Mesendoderm (in vitro differentiated cells): ENCODE results near the gene KLF4.

Experiments used
- DNase-seq: peaks from one replicate; pipeline ENCODE4 v3.0.0; 2013
- H2AK5ac ChIP-seq: 2 replicates; pipeline ENCODE4 v1.6.1; 2013; ENCODE audit warnings: low read length, inconsistent platforms
- H2BK120ac ChIP-seq: 2 replicates; pipeline ENCODE4 v1.6.1; 2013; ENCODE audit warnings: low read depth, mild to moderate bottlenecking, low read length, moderate library complexity, mixed read lengths
- H2BK15ac ChIP-seq: replicated peaks from 2 replicates; pipeline ENCODE4 v1.6.1; 2013; ENCODE audit warnings: low read depth, mild to moderate bottlenecking, moderate library complexity
- H2BK5ac ChIP-seq: 2 replicates; pipeline ENCODE4 v1.6.1; 2013; ENCODE audit warnings: low read length, inconsistent platforms
- H3K18ac ChIP-seq: 2 replicates; pipeline ENCODE4 v1.6.1; 2013; ENCODE audit warnings: mild to moderate bottlenecking, low read length, mixed read lengths
- H3K23ac ChIP-seq: one replicate; pipeline ENCODE4 v1.6.1; 2013; ENCODE audit warnings: low read length
- H3K27ac ChIP-seq: 2 replicates; pipeline ENCODE4 v1.5.1; 2013; ENCODE audit warnings: low read depth, mild to moderate bottlenecking, inconsistent platforms, low read length, moderate library complexity
- H3K27me3 ChIP-seq: 2 replicates; pipeline ENCODE4 v1.6.1; 2013; ENCODE audit warnings: low read length, control low read depth, mild to moderate bottlenecking, inconsistent platforms; ENCODE audit not compliant: insufficient read depth, poor library complexity
- H3K36me3 ChIP-seq: 2 replicates; pipeline ENCODE4 v1.6.1; 2013; ENCODE audit warnings: low read length, inconsistent platforms; ENCODE audit not compliant: control insufficient read depth, insufficient read depth
- H3K4ac ChIP-seq: one replicate; pipeline ENCODE4 v1.6.1; 2013; ENCODE audit warnings: low read depth, mild to moderate bottlenecking, low read length, moderate library complexity
- H3K4me1 ChIP-seq: 2 replicates; pipeline ENCODE4 v1.6.1; 2013; ENCODE audit warnings: low read depth, low read length, inconsistent platforms; ENCODE audit not compliant: control insufficient read depth
- H3K4me2 ChIP-seq: 2 replicates; pipeline ENCODE4 v1.6.1; 2013; ENCODE audit warnings: low read length
- H3K4me3 ChIP-seq: 2 replicates; pipeline ENCODE4 v1.5.1; 2013; ENCODE audit warnings: mild to moderate bottlenecking, low read length
- H3K56ac ChIP-seq: one replicate; pipeline ENCODE4 v1.6.1; 2013; ENCODE audit warnings: low read length
- H3K79me1 ChIP-seq: 2 replicates; pipeline ENCODE4 v1.6.1; 2013; ENCODE audit warnings: low read length, inconsistent platforms
- H3K79me2 ChIP-seq: 2 replicates; pipeline ENCODE4 v1.6.1; 2013; ENCODE audit warnings: mild to moderate bottlenecking, low read length; ENCODE audit not compliant: control insufficient read depth, insufficient read depth
- H3K9ac ChIP-seq: 2 replicates; pipeline ENCODE4 v1.6.1; 2013; ENCODE audit warnings: low read length, inconsistent platforms
- H4K5ac ChIP-seq: one replicate; pipeline ENCODE4 v1.6.1; 2013; ENCODE audit warnings: low read length
- H4K8ac ChIP-seq: one replicate; pipeline ENCODE4 v1.6.1; 2013; ENCODE audit warnings: low read depth, mild to moderate bottlenecking, control low read depth, low read length, moderate library complexity
- WGBS: extraction: QIAGEN DNeasy Blood & Tissue Kit; methylation state at CpG from one replicate; pipeline ENCODE4 v1.1.7; 2013; ENCODE audit warnings: low lambda C conversion rate, missing lambda C conversion rate; ENCODE audit not compliant: insufficient coverage; ENCODE audit errors: extremely low coverage; 5-methylcytosine and 5-hydroxymethylcytosine counted together

The KLF4 gene

GRCh38 chr9:107523539-107523938, 34.0 kb upstream of the KLF4 start:
- H2AK5ac ChIP-seq = no peak overlapping the region
- no CpG with 5 or more reads among the region's 6 CpGs for WGBS
- no peak overlapping the region for H3K4me3 ChIP-seq
- no peak overlapping the region for H2BK120ac ChIP-seq
- no peak overlapping the region for H2BK15ac ChIP-seq
- no peaks in the 10 kb centered on the region for H3K27me3 ChIP-seq
- no peak overlapping the region for H4K5ac ChIP-seq
- H2BK5ac ChIP-seq = no peak overlapping the region
- H3K36me3 ChIP-seq = no peaks in the 10 kb centered on the region
- H3K4me1 ChIP-seq = no peaks in the 10 kb centered on the region
- H3K79me1 ChIP-seq = no peaks in the 10 kb centered on the region
- no peak overlapping the region for H3K4me2 ChIP-seq
- no peak overlapping the region for H3K56ac ChIP-seq
- H3K27ac ChIP-seq = no peak overlapping the region
- no peak overlapping the region for H3K18ac ChIP-seq
- H3K4ac ChIP-seq = no peak overlapping the region
- H3K23ac ChIP-seq = no peak overlapping the region
- H3K9ac ChIP-seq = no peak overlapping the region
- H4K8ac ChIP-seq = no peak overlapping the region
- no peak for DNase-seq
- no peaks in the 10 kb centered on the region for H3K79me2 ChIP-seq

DNA sequence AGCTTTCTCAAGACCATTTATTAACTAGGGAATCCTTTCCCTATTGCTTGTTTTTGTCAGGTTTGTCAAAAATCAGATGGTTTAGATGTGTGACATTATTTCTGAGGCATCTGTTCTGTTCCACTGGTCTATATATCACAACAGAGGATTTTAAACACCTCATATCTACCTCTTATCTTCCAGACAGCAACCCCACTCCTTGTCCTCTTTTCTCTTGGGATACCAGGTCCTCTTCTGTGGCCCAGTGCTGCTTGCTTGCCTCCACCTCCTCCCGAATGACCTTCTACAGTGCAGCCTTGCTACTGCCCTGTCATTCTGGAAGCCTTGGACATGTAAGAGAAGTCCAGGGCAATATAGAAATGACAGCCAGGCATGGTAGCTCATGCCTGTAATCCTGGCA, 30.6 kb upstream of the KLF4 start:
- H4K8ac ChIP-seq = no peak overlapping the region
- no peak for DNase-seq
- no peak overlapping the region for H3K23ac ChIP-seq
- H3K4ac ChIP-seq = no peak overlapping the region
- H3K27me3 ChIP-seq = no peaks in the 10 kb centered on the region
- H4K5ac ChIP-seq = no peak overlapping the region
- no peaks in the 10 kb centered on the region for H3K4me1 ChIP-seq
- H3K79me1 ChIP-seq = no peaks in the 10 kb centered on the region
- no peak overlapping the region for H2BK120ac ChIP-seq
- H3K4me3 ChIP-seq = no peak overlapping the region
- no peak overlapping the region for H3K27ac ChIP-seq
- H3K36me3 ChIP-seq = no peaks in the 10 kb centered on the region
- H2AK5ac ChIP-seq = no peak overlapping the region
- H2BK5ac ChIP-seq = no peak overlapping the region
- H2BK15ac ChIP-seq = no peak overlapping the region
- no peaks in the 10 kb centered on the region for H3K79me2 ChIP-seq
- WGBS = no CpG with 5 or more reads among the region's 1 CpG
- no peak overlapping the region for H3K18ac ChIP-seq
- no peak overlapping the region for H3K9ac ChIP-seq
- no peak overlapping the region for H3K56ac ChIP-seq
- no peak overlapping the region for H3K4me2 ChIP-seq

- Histone ChIP-seq H3K4me1 (no peaks in the 10 kb centered on the region), H3K4me3 (no peak overlapping the region), H3K4me2 (no peak overlapping the region), H3K9ac (no peak overlapping the region), H2BK5ac (no peak overlapping the region), H3K56ac (no peak overlapping the region), H3K36me3 (no peaks in the 10 kb centered on the region), H3K23ac (no peak overlapping the region), H3K27ac (no peak overlapping the region), H4K8ac (no peak overlapping the region), H3K4ac (no peak overlapping the region), H2BK120ac (no peak overlapping the region), H3K79me2 (no peaks in the 10 kb centered on the region), H2BK15ac (no peak overlapping the region), H3K18ac (no peak overlapping the region), H3K79me1 (no peaks in the 10 kb centered on the region), H4K5ac (no peak overlapping the region), H3K27me3 (no peaks in the 10 kb centered on the region), H2AK5ac (no peak overlapping the region)
- no peak for DNase-seq
- no CpG with 5 or more reads among the region's 6 CpGs for WGBS
These were observed 28.7 kb upstream of the KLF4 start for GRCh38 chr9:107518037-107518807.

DNA sequence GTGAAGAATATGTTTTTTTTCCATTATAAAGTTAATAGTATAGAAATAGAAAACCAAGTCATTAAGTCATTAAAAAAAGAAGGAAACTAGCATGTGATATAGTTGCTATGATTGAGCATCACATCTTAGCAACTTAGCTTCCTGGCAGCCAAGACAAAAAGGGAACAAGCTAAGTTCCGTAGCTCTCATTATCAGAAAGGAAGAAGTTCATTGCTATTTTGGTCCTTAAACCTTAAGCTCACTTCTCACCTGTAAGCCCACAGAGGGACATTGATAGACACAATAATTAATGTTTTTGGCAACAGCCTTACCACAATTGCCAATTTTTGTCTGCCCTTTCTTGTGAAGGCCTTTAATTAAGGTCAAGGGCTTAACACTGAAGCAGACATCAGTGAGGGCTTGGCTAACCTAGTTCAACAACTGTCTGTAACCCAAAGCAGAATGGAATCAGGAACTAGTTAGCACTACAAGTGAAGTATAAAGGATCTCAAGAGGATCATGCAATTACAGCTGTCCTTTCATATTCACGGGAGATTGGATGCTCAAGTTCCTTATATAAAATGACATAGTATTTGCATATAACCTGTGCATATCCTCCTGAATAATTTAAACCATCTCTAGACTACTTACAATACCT, 24.0 kb upstream of the KLF4 start:
- Histone ChIP-seq H3K9ac (no peak overlapping the region), H3K4me3 (no peak overlapping the region), H2AK5ac (no peak overlapping the region), H3K4ac (no peak overlapping the region), H3K4me1 (no peaks in the 10 kb centered on the region), H4K5ac (no peak overlapping the region), H3K27ac (no peak overlapping the region), H2BK5ac (no peak overlapping the region), H3K4me2 (no peak overlapping the region), H2BK120ac (no peak overlapping the region), H3K27me3 (no peaks in the 10 kb centered on the region), H3K79me2 (no peaks in the 10 kb centered on the region), H3K23ac (no peak overlapping the region), H4K8ac (no peak overlapping the region), H3K18ac (no peak overlapping the region), H2BK15ac (no peak overlapping the region), H3K36me3 (no peaks in the 10 kb centered on the region), H3K56ac (no peak overlapping the region), H3K79me1 (no peaks in the 10 kb centered on the region)
- WGBS = no CpG with 5 or more reads among the region's 2 CpGs
- no peak for DNase-seq

GRCh38 chr9:107504585-107505455, 15.3 kb upstream of the KLF4 start:
- Histone ChIP-seq H4K8ac (no peak overlapping the region), H3K9ac (no peak overlapping the region), H4K5ac (no peak overlapping the region), H2BK120ac (no peak overlapping the region), H2BK5ac (no peak overlapping the region), H2BK15ac (no peak overlapping the region), H3K79me1 (no peaks in the 10 kb centered on the region), H3K4me3 (no peak overlapping the region), H3K27me3 (no peaks in the 10 kb centered on the region), H3K56ac (no peak overlapping the region), H3K79me2 (no peaks in the 10 kb centered on the region), H3K4ac (no peak overlapping the region), H3K4me2 (no peak overlapping the region), H3K36me3 (no peaks in the 10 kb centered on the region), H3K23ac (no peak overlapping the region), H3K4me1 (no peaks in the 10 kb centered on the region), H3K27ac (no peak overlapping the region), H2AK5ac (no peak overlapping the region), H3K18ac (no peak overlapping the region)
- no peak for DNase-seq
- WGBS = no CpG with 5 or more reads among the region's 7 CpGs
